GM21825 (cell line): Measurements from ENCODE around the gene DYNC1LI1.
"Not testable (repeated sequence)": the region's sequence is repeated elsewhere in the genome, so short reads cannot be mapped to it uniquely, and the experiment has no call there.

ENCODE experiments used
- ATAC-seq: cut with Tn5 transposase; IDR thresholded peaks from one replicate; pipeline ENCODE4 v1.9.1; 2021; ENCODE audit warnings: mild to moderate bottlenecking, moderate library complexity; ENCODE audit not compliant: unreplicated experiment

DYNC1LI1 gene

GRCh38 chr3:32584660-32585059 is 14.0 kb upstream of the DYNC1LI1 start:
- ATAC-seq = no peak

- no peak for ATAC-seq
These were observed 13.1 kb upstream of the DYNC1LI1 start for GRCh38 chr3:32583708-32584107.

- ATAC-seq = not testable (repeated sequence)
These were observed 8.0 kb upstream of the DYNC1LI1 start for GRCh38 chr3:32578669-32579068.

GRCh38 chr3:32577581-32578556 is 7.2 kb upstream of the DYNC1LI1 start:
- ATAC-seq = peak; percentile 93

GRCh38 chr3:32577174-32577573 is 6.5 kb upstream of the DYNC1LI1 start:
- no peak for ATAC-seq

- ATAC-seq = no peak
These were observed 4.9 kb upstream of the DYNC1LI1 start for GRCh38 chr3:32575451-32576113.

- ATAC-seq = no peak
These were observed 481 bp upstream of the DYNC1LI1 start for GRCh38 chr3:32571192-32571485.

- peak; percentile 41 for ATAC-seq
These were observed 878 bp downstream of the DYNC1LI1 start for GRCh38 chr3:32569540-32570420.

GRCh38 chr3:32568953-32569352 is 1.7 kb downstream of the DYNC1LI1 start:
- no peak for ATAC-seq

GRCh38 chr3:32564195-32564594 is 6.5 kb downstream of the DYNC1LI1 start:
- ATAC-seq = no peak

- no peak for ATAC-seq
These were observed 8.0 kb downstream of the DYNC1LI1 start for GRCh38 chr3:32562640-32563039.

- no peak for ATAC-seq
These were observed 12.9 kb downstream of the DYNC1LI1 start for GRCh38 chr3:32557640-32558352.

GRCh38 chr3:32556332-32556731 is 14.3 kb downstream of the DYNC1LI1 start:
- ATAC-seq = no peak

- ATAC-seq = no peak
These were observed 16.7 kb downstream of the DYNC1LI1 start for GRCh38 chr3:32553973-32554372.

- ATAC-seq = no peak
These were observed 17.2 kb downstream of the DYNC1LI1 start for GRCh38 chr3:32553459-32553858.

- no peak for ATAC-seq
These were observed 18.6 kb downstream of the DYNC1LI1 start for GRCh38 chr3:32552013-32552412.

GRCh38 chr3:32551496-32551895 is 19.2 kb downstream of the DYNC1LI1 start:
- ATAC-seq = no peak

GRCh38 chr3:32551087-32551486 is 19.6 kb downstream of the DYNC1LI1 start:
- no peak for ATAC-seq

GRCh38 chr3:32545305-32545704 is 25.4 kb downstream of the DYNC1LI1 start:
- ATAC-seq = no peak

- no peak for ATAC-seq
These were observed 25.8 kb downstream of the DYNC1LI1 start for GRCh38 chr3:32544894-32545293.

- no peak for ATAC-seq
These were observed 27.9 kb downstream of the DYNC1LI1 start for GRCh38 chr3:32542807-32543206.
